H9 (cell line): ENCODE results near the gene VGLL1. TPM values are rescaled to one million over a fixed set of nuclear protein-coding genes. Genes with fewer than 3 reads are reported as not detected.

Experiments used
- DNase-seq: peaks from one replicate; pipeline ENCODE4 v3.0.0-alpha.2; 2017
- H2AFZ ChIP-seq: one replicate; pipeline ENCODE4 v1.6.1; 2013; ENCODE audit warnings: mild to moderate bottlenecking, low read length, control low read depth, moderate library complexity
- H2AK5ac ChIP-seq: 2 replicates; pipeline ENCODE4 v1.6.1; 2013; ENCODE audit warnings: low read length, control low read depth, mixed read lengths; ENCODE audit not compliant: insufficient read length
- H2BK120ac ChIP-seq: one replicate; pipeline ENCODE4 v1.6.1; 2013; ENCODE audit warnings: low read depth, mild to moderate bottlenecking, low read length, control low read depth, inconsistent platforms; ENCODE audit not compliant: poor library complexity, severe bottlenecking
- H2BK12ac ChIP-seq: 2 replicates; pipeline ENCODE4 v1.6.1; 2013; ENCODE audit warnings: low read length, control low read depth, mixed read lengths, low read depth; ENCODE audit not compliant: insufficient read length
- H2BK15ac ChIP-seq: 2 replicates; pipeline ENCODE4 v1.6.1; 2013; ENCODE audit warnings: low read depth, low read length, control low read depth
- H2BK20ac ChIP-seq: one replicate; pipeline ENCODE4 v1.6.1; 2013; ENCODE audit warnings: low read depth, mild to moderate bottlenecking, low read length, control low read depth, inconsistent platforms; ENCODE audit not compliant: poor library complexity, severe bottlenecking
- H2BK5ac ChIP-seq: 2 replicates; pipeline ENCODE4 v1.6.1; 2013; ENCODE audit warnings: low read length, control low read depth, mixed read lengths; ENCODE audit not compliant: insufficient read length
- H3K14ac ChIP-seq: 2 replicates; pipeline ENCODE4 v1.6.1; 2013; ENCODE audit warnings: low read length, control low read depth; ENCODE audit not compliant: insufficient read depth
- H3K18ac ChIP-seq: 2 replicates; pipeline ENCODE4 v1.6.1; 2013; ENCODE audit warnings: low read depth, mild to moderate bottlenecking, mixed read lengths, low read length, control low read depth; ENCODE audit not compliant: insufficient read length
- H3K23ac ChIP-seq: 2 replicates; pipeline ENCODE4 v1.6.1; 2013; ENCODE audit warnings: low read length, control low read depth, mixed read lengths, low read depth; ENCODE audit not compliant: insufficient read length
- H3K23me2 ChIP-seq: 2 replicates; pipeline ENCODE4 v1.6.1; 2013; ENCODE audit warnings: low read depth, mild to moderate bottlenecking, mixed read lengths, low read length, control low read depth; ENCODE audit not compliant: insufficient read length, poor library complexity, severe bottlenecking
- H3K27ac ChIP-seq: 2 replicates; pipeline ENCODE4 v1.5.1; 2013; ENCODE audit warnings: low read length, control low read depth, mixed read lengths, low read depth; ENCODE audit not compliant: insufficient read length
- H3K27me3 ChIP-seq: 2 replicates; pipeline ENCODE4 v1.6.1; 2013; ENCODE audit warnings: low read length, control low read depth, inconsistent platforms; ENCODE audit not compliant: insufficient read depth
- H3K4ac ChIP-seq: 2 replicates; pipeline ENCODE4 v1.6.1; 2013; ENCODE audit warnings: low read depth, mild to moderate bottlenecking, control low read depth, inconsistent platforms, low read length, moderate library complexity
- H3K4me1 ChIP-seq: 2 replicates; pipeline ENCODE4 v1.6.1; 2013; ENCODE audit warnings: low read length, control low read depth, inconsistent platforms; ENCODE audit not compliant: insufficient read depth
- H3K4me2 ChIP-seq: 2 replicates; pipeline ENCODE4 v1.6.1; 2013; ENCODE audit warnings: low read length, control low read depth, mixed read lengths; ENCODE audit not compliant: insufficient read length, insufficient read depth
- H3K56ac ChIP-seq: 2 replicates; pipeline ENCODE4 v1.6.1; 2013; ENCODE audit warnings: low read depth, mild to moderate bottlenecking, mixed read lengths, low read length, control low read depth; ENCODE audit not compliant: insufficient read length
- H3K79me1 ChIP-seq: 2 replicates; pipeline ENCODE4 v1.6.1; 2013; ENCODE audit warnings: low read depth, mild to moderate bottlenecking, moderate library complexity, low read length, control low read depth, inconsistent platforms; ENCODE audit not compliant: insufficient read depth, poor library complexity, severe bottlenecking
- H3K79me2 ChIP-seq: 2 replicates; pipeline ENCODE4 v1.6.1; 2013; ENCODE audit warnings: low read length, control low read depth, inconsistent platforms; ENCODE audit not compliant: insufficient read depth
- H3K9ac ChIP-seq: 2 replicates; pipeline ENCODE4 v1.6.1; 2013; ENCODE audit warnings: low read length, control low read depth, mixed read lengths; ENCODE audit not compliant: insufficient read length; ENCODE audit errors: extremely low read depth
- H3K9me3 ChIP-seq: one replicate; pipeline ENCODE4 v1.6.1; 2013; ENCODE audit warnings: low read depth, low read length, inconsistent platforms; ENCODE audit not compliant: control insufficient read depth
- H3T11ph ChIP-seq: one replicate; pipeline ENCODE4 v1.6.1; 2013; ENCODE audit warnings: mild to moderate bottlenecking, low read length, control low read depth, inconsistent platforms
- H4K20me1 ChIP-seq: one replicate; pipeline ENCODE4 v1.6.1; 2013; ENCODE audit not compliant: control insufficient read depth, insufficient read length, insufficient read depth
- H4K5ac ChIP-seq: 2 replicates; pipeline ENCODE4 v1.6.1; 2013; ENCODE audit warnings: low read depth, mild to moderate bottlenecking, mixed read lengths, low read length, control low read depth; ENCODE audit not compliant: insufficient read length
- H4K8ac ChIP-seq: replicated peaks from 2 replicates; pipeline ENCODE4 v1.6.1; 2013; ENCODE audit warnings: low read length, control low read depth, mixed read lengths, low read depth; ENCODE audit not compliant: insufficient read length
- H4K91ac ChIP-seq: 2 replicates; pipeline ENCODE4 v1.6.1; 2013; ENCODE audit warnings: low read depth, mild to moderate bottlenecking, moderate library complexity, mixed read lengths, low read length, control low read depth; ENCODE audit not compliant: insufficient read length
- H3K27ac Mint-ChIP-seq, 3 experiments: 2 replicates in 2 of 3; 3 replicates in 1 of 3; pipeline ENCODE4 v1.8.0; 2020 to 2021; ENCODE audit warnings: mixed read lengths in 3 of 3, mild to moderate bottlenecking in 1 of 3, moderate library complexity in 1 of 3
- H3K27me3 Mint-ChIP-seq: 2 replicates; pipeline ENCODE4 v1.8.0; 2021; ENCODE audit warnings: low read depth, mild to moderate bottlenecking, moderate library complexity, mixed read lengths
- H3K36me3 Mint-ChIP-seq, 3 experiments: 2 replicates in 2 of 3; 3 replicates in 1 of 3; pipeline ENCODE4 v1.8.0; 2020 to 2021; ENCODE audit warnings: low read depth in 3 of 3, mixed read lengths in 3 of 3; ENCODE audit not compliant: insufficient read depth in 1 of 3
- H3K4me1 Mint-ChIP-seq, 2 experiments: 2 replicates each; pipeline ENCODE4 v1.8.0; 2020; ENCODE audit warnings: mixed read lengths in 2 of 2
- H3K4me3 Mint-ChIP-seq, 2 experiments: 2 replicates in 1 of 2; 3 replicates in 1 of 2; pipeline ENCODE4 v1.8.0; 2020 to 2021; ENCODE audit warnings: mild to moderate bottlenecking in 2 of 2, mixed read lengths in 2 of 2, moderate library complexity in 1 of 2
- H3K9me3 Mint-ChIP-seq, 2 experiments: 2 replicates in 1 of 2; 3 replicates in 1 of 2; pipeline ENCODE4 v1.8.0; 2020; ENCODE audit warnings: mild to moderate bottlenecking in 2 of 2, mixed read lengths in 2 of 2, moderate library complexity in 1 of 2
- WGBS: extraction: QIAGEN DNeasy Blood & Tissue Kit; methylation state at CpG from one replicate; pipeline ENCODE4 v1.1.7; 2013; ENCODE audit warnings: missing lambda C conversion rate, low lambda C conversion rate, mixed read lengths; ENCODE audit not compliant: insufficient read length; ENCODE audit errors: extremely low coverage; 5-methylcytosine and 5-hydroxymethylcytosine counted together
- total RNA-seq: library from RNA; stranded (reverse); gene quantifications from 2 replicates; pipeline ENCODE4 v1.2.1, GENCODE V29; 2021
- TF ChIP-seq, protein P1 (sequence below): fragments of 200-600 bp; sonication (generic); conservative IDR thresholded peaks from 3 replicates; pipeline ENCODE4 v1.8.0; 2021; ENCODE audit warnings: antibody characterized with exemption, mild to moderate bottlenecking

VGLL1 gene
- total RNA-seq, 1 experiment from 2014 or later: not detected

- Histone ChIP-seq H3T11ph (no peak overlapping the region), H3K4me2 (no peak overlapping the region), H3K4ac (no peak overlapping the region), H3K56ac (no peak overlapping the region), H4K5ac (no peak overlapping the region), H3K27ac (no peak overlapping the region), H3K27me3 (no peaks in the 10 kb centered on the region), H2BK120ac (no peak overlapping the region), H4K20me1 (no peaks in the 10 kb centered on the region), H3K14ac (no peak overlapping the region), H3K23me2 (no peaks in the 10 kb centered on the region), H2BK15ac (no peak overlapping the region), H3K79me2 (no peaks in the 10 kb centered on the region), H4K91ac (no peak overlapping the region), H3K9ac (no peak overlapping the region), H2BK5ac (no peak overlapping the region), H2AK5ac (no peak overlapping the region), H2AFZ (no peak overlapping the region), H3K4me1 (no peaks in the 10 kb centered on the region), H3K23ac (no peak overlapping the region), H3K9me3 (peaks cover 40% of the 10 kb centered on the region), H4K8ac (no peak overlapping the region), H3K18ac (no peak overlapping the region), H2BK12ac (no peak overlapping the region), H2BK20ac (no peak overlapping the region), H3K79me1 (no peaks in the 10 kb centered on the region)
- peaks cover 4% of the 10 kb centered on the region; the same call in 1 of the 2 replicates for H3K27me3 Mint-ChIP-seq
- TF ChIP-seq, protein P1, sequence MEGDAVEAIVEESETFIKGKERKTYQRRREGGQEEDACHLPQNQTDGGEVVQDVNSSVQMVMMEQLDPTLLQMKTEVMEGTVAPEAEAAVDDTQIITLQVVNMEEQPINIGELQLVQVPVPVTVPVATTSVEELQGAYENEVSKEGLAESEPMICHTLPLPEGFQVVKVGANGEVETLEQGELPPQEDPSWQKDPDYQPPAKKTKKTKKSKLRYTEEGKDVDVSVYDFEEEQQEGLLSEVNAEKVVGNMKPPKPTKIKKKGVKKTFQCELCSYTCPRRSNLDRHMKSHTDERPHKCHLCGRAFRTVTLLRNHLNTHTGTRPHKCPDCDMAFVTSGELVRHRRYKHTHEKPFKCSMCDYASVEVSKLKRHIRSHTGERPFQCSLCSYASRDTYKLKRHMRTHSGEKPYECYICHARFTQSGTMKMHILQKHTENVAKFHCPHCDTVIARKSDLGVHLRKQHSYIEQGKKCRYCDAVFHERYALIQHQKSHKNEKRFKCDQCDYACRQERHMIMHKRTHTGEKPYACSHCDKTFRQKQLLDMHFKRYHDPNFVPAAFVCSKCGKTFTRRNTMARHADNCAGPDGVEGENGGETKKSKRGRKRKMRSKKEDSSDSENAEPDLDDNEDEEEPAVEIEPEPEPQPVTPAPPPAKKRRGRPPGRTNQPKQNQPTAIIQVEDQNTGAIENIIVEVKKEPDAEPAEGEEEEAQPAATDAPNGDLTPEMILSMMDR: no peak
- H3K27ac Mint-ChIP-seq: no peak overlapping the region
- no CpG with 5 or more reads among the region's 5 CpGs for WGBS
- H3K4me1 Mint-ChIP-seq: no peaks in the 10 kb centered on the region
- no peaks in the 10 kb centered on the region for H3K36me3 Mint-ChIP-seq
- no peak for DNase-seq
- peaks cover 57 to 67% of the 10 kb centered on the region in 2 experiments for H3K9me3 Mint-ChIP-seq
- H3K4me3 Mint-ChIP-seq: no peak overlapping the region
Observed at GRCh38 chrX:136540226-136540625, 8.2 kb downstream of the VGLL1 start.
